ENCODE measurements around the gene COL23A1. TPM values are rescaled to one million over a fixed set of nuclear protein-coding genes. Genes with fewer than 3 reads are reported as not detected.
A peak's percentile ranks its signal among the peaks of the same experiment; 100 is the strongest.

The COL23A1 gene
- total and polyA plus RNA-seq, 2 of the 13 experiments (the other 11 are each of a cell fraction or from before 2014, with no cell fraction given) = not detected

- CTCF ChIA-PET (ENCODE audit: low intra/inter-chr PET ratio, low total read pairs) = no interaction called here
- no peak overlapping the region for H3K9ac ChIP-seq (ENCODE audit: insufficient read depth, low read depth, low read length)
- no peak overlapping the region for H3K4me3 ChIP-seq (replicated peaks in 1 of 3; ENCODE audit: insufficient read depth in 1 of 3, low read depth in 2 of 3, low read length in 3 of 3)
- ATAC-seq (no peak), DNase-seq (ENCODE audit: low spot score) (no peak), FAIRE-seq (no peak)
- peaks cover 26% of the 10 kb centered on the region for H4K20me1 ChIP-seq (ENCODE audit: insufficient read depth, low read length)
- peaks cover 39% of the 10 kb centered on the region for H3K4me1 ChIP-seq (ENCODE audit: insufficient read depth, low read length)
- no peak overlapping the region for H2AFZ ChIP-seq (ENCODE audit: low read length)
- H3K27ac ChIP-seq (ENCODE audit: extremely low read length, insufficient read depth, low read length) = no peak overlapping the region
- intact Hi-C loops (cut with micrococcal nuclease; ENCODE audit: unreplicated experiment) = no loop called here
- no peaks in the 10 kb centered on the region for H3K27me3 ChIP-seq (ENCODE audit: control insufficient read depth in 1 of 2, insufficient read depth in 2 of 2, low read length in 2 of 2)
- H3K9me3 ChIP-seq (ENCODE audit: low read length) = no peaks in the 10 kb centered on the region
- in situ Hi-C loops (cut with HindIII; ENCODE audit: extremely low pct_ligation_motif_present, low pct_unique_long_range_greater_than_20kb) = no loop called here
- BruUV-seq (replicated peaks) = no TSS peak
- H3K79me2 ChIP-seq (ENCODE audit: insufficient read depth, low read length) = peaks cover 16% of the 10 kb centered on the region
- H3K4me2 ChIP-seq (ENCODE audit: low read depth, low read length) = no peak overlapping the region
- POLR2A ChIA-PET = interaction anchor here (0.7 to 2.6 kb wide), 4 partner anchors 7 to 24 kb away, joined by 3 to 15 read pairs (median 4); partner anchors contain the start of genes HNRNPAB and PHYKPL
- H3K36me3 ChIP-seq (replicated peaks in 1 of 2; ENCODE audit: control insufficient read depth in 1 of 2, insufficient read depth in 2 of 2, low read length in 2 of 2) = peaks cover 20 to 99% of the 10 kb centered on the region in 2 experiments
- 98% methylated on average over 8 of the region's 8 CpGs for WGBS (ENCODE audit: low lambda C conversion rate)
- no peak for TF ChIP-seq ELF1 (CRISPR knock-in tag; IDR thresholded peaks at IDR 0.05)
- TF ChIP-seq ZZZ3 (CRISPR knock-in tag; IDR thresholded peaks at IDR 0.05; ENCODE audit: borderline replicate concordance) = no peak
- TF ChIP-seq, protein P1, sequence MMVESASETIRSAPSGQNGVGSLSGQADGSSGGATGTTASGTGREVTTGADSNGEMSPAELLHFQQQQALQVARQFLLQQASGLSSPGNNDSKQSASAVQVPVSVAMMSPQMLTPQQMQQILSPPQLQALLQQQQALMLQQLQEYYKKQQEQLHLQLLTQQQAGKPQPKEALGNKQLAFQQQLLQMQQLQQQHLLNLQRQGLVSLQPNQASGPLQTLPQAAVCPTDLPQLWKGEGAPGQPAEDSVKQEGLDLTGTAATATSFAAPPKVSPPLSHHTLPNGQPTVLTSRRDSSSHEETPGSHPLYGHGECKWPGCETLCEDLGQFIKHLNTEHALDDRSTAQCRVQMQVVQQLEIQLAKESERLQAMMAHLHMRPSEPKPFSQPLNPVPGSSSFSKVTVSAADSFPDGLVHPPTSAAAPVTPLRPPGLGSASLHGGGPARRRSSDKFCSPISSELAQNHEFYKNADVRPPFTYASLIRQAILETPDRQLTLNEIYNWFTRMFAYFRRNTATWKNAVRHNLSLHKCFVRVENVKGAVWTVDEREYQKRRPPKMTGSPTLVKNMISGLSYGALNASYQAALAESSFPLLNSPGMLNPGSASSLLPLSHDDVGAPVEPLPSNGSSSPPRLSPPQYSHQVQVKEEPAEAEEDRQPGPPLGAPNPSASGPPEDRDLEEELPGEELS (CRISPR knock-in tag; IDR thresholded peaks at IDR 0.05) = no peak
- no peak for TF ChIP-seq GFI1 (CRISPR knock-in tag; IDR thresholded peaks at IDR 0.05; ENCODE audit: borderline replicate concordance)
- TF ChIP-seq, protein P2, sequence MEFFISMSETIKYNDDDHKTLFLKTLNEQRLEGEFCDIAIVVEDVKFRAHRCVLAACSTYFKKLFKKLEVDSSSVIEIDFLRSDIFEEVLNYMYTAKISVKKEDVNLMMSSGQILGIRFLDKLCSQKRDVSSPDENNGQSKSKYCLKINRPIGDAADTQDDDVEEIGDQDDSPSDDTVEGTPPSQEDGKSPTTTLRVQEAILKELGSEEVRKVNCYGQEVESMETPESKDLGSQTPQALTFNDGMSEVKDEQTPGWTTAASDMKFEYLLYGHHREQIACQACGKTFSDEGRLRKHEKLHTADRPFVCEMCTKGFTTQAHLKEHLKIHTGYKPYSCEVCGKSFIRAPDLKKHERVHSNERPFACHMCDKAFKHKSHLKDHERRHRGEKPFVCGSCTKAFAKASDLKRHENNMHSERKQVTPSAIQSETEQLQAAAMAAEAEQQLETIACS (CRISPR knock-in tag; IDR thresholded peaks at IDR 0.05) = no peak
- TF ChIP-seq BORCS8-MEF2B (CRISPR knock-in tag; IDR thresholded peaks at IDR 0.05) = no peak
- no peak for TF ChIP-seq MAFG (CRISPR knock-in tag; IDR thresholded peaks at IDR 0.05)
- no peak for TF ChIP-seq KDM6A (CRISPR knock-in tag; IDR thresholded peaks at IDR 0.05; ENCODE audit: low read depth)
- no peak for TF ChIP-seq ZFP82 (CRISPR knock-in tag; IDR thresholded peaks at IDR 0.05; ENCODE audit: borderline replicate concordance)
- TF ChIP-seq SOX6 (IDR thresholded peaks at IDR 0.05) = no peak
- no peak for TF ChIP-seq SOX6 (CRISPR knock-in tag; IDR thresholded peaks at IDR 0.05)
- TF ChIP-seq DR1 (CRISPR knock-in tag; IDR thresholded peaks at IDR 0.05) = no peak
- no peak for TF ChIP-seq ZNF766 (CRISPR knock-in tag; IDR thresholded peaks at IDR 0.05; ENCODE audit: borderline replicate concordance)
- TF ChIP-seq RBM22 (optimal IDR thresholded peaks at IDR 0.05; ENCODE audit: low read length) = peak; percentile 30
- TF ChIP-seq, protein P3, sequence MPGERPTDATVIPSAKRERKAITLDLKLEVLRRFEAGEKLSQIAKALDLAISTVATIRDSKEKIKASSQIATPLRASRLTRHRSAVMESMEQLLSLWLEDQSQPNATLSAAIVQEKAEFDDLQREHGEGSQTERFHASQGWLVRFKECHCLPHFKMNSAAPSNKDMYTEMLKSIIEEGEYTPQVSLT (CRISPR knock-in tag; IDR thresholded peaks at IDR 0.05; ENCODE audit: borderline replicate concordance, low read depth) = no peak
- peak; percentile 43 for TF ChIP-seq AGO2 (optimal IDR thresholded peaks at IDR 0.05; ENCODE audit: low read depth, low read length)
- TF ChIP-seq ZNF841 (CRISPR knock-in tag; IDR thresholded peaks at IDR 0.05; ENCODE audit: borderline replicate concordance) = no peak
- TF ChIP-seq RBFOX2 (IDR thresholded peaks at IDR 0.05; ENCODE audit: low read depth, low read length) = peak; percentile 48; the same call in 1 of the 2 replicates
- no peak for TF ChIP-seq CREBL2 (CRISPR knock-in tag; IDR thresholded peaks at IDR 0.05; ENCODE audit: borderline replicate concordance)
Observed at GRCh38 chr5:178211095-178212048, 378.8 kb downstream of the COL23A1 start.
